Cerebellar cortex (tissue), 1 donor: ENCODE data around the gene ETF1.

Source experiments
- DNase-seq: peaks from one replicate; pipeline ENCODE4 v3.0.0-alpha.2; 2015; ENCODE audit warnings: low spot score

Gene ETF1

DNA sequence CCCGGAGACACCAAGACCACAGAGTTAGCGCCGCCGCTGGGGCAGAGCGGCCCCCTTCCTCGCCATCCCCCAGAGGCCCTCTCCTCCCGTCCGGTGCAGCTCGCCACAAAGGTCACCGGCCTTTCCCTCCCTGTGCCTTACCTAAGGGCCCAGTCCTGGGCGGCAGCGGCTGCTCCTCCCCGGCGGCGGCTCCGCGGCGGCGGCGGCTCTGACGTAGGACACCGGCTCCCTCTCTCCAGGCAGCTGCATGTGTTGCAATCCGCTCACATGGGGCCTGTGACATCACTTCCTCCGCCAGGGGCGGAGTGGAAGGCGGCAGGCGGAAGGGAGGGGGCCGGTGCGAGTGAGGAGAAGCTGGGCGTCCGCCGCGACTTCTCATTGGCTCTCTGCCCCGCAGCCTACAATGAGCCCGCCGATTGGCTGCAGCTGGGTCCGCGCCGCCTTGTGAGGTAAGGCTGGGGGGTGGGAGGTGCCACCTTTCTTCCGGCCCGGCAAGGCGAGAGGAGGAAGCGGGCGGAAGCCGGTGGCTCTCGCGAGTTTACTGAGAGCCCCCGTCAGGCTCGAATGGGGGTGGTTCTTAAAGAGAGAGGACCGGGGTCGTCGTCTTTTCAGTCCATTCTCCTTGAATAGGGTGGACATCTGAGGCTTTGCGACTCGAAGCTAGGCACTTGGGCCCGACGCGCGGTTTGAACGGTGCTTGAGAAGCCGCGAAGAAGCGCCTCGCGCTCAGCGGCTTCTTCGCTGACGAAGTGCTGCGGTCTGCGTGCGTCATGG is at the start of gene ETF1:
ETF1 (minus strand) TSS at position 281 of the 774 bp plus-strand sequence. CDS start 318 bp downstream, outside the sequence.
- DNase-seq = peak; percentile 100

DNA sequence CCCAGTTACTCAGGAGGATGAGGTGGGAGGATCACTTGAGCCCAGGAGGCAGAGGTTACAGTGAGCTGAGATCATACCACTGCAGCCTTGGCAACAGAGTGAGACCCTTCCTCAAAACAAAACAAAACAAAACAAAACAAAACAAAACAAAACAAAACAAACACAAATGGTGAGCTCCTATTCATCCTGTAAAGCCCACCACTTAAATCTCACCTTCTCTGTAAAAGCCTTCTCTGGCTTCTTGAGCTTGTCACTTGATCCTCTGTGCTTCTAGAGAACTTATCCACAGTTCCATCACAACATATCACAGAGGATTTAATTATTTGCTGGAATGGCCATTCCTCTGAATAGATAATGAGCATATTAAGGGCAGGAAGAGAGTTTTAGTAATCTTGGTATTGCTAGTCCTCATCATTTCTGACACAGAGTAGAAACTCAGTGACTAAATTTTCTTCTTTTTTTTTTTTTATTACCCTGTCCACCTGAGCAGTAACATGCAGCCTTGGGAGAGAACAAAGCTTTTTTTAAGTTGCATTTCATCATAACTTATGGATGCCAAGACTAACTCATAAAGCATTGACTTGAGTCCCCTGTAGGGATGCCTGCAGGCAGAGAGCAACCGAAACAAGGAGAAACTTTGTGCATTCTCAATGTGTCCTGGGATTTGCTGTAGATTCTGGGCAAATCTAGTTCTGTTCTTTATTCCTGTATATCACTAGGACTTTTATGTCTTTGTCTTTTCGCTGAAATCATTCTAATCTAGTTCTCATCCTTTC is 45.2 kb upstream of the ETF1 start:
- DNase-seq = no peak

DNA sequence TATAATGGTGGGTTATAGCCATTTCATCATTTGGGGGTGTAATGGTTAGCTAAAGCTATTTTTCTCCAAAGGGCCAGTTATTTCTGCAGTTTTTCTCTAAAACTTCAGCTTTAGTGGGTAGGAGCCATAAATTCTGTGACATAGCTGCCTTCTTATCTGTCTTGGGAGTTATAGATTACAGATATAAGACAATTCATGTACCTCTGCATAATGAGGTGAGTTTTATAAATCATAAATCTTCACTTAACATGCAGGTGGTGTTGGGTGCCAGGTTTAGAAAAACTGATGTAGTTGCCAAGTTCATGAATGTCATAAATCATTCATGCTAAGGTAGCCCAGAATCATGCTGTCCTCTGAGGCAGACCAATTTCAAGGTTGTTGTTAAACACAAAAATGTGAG is 42.1 kb upstream of the ETF1 start:
- no peak for DNase-seq

DNA sequence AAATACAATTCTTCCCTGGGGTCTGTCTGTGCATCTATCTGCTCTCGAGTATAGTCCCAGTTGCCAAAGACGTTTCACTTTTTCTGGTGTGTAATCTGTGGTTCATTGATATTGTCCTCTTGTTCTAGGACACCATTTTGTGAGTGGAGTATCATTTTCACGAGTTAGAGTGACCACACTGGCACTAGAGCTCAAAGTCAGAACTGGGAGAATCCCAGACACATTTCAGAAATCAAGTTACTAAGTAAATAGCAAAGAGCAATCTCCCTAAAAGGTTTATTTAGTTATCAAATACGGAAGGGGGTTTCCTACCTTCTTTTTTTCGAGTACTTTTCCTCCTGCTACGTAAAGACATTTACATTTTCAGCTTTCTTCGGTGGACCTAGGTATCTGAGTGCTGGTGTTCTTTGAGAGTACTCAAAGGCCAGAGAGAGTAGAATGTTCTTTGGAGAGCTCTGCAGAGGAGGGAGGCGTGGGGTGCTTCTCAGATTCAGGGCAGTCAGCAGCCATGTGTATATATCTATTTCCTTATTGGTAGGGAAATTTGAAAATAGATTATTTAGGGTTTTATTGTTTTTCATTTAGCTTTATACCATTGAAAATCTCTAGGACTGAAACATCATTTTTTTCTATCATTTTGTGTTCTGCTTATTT is 41.1 kb upstream of the ETF1 start:
- DNase-seq = no peak

DNA sequence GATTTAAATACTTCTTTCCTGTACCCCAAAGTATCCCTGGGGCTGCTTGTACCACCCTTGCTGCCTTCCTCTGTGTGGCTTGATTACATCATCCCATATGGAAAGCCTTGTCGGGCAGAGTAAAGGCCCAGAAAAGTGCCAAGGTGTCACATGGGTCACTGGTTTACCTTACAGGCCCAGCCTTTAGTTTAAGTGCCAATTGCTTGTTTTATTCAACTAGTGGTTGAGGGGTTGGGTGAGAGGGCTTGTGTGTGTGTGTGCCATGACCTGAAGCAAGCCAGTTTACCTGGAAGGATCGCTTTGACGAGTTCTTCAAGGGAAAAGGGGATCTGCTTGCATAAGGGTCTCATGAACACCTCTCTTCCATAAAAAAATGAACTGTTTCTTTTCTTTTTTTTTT is 39.9 kb upstream of the ETF1 start:
- DNase-seq = no peak

DNA sequence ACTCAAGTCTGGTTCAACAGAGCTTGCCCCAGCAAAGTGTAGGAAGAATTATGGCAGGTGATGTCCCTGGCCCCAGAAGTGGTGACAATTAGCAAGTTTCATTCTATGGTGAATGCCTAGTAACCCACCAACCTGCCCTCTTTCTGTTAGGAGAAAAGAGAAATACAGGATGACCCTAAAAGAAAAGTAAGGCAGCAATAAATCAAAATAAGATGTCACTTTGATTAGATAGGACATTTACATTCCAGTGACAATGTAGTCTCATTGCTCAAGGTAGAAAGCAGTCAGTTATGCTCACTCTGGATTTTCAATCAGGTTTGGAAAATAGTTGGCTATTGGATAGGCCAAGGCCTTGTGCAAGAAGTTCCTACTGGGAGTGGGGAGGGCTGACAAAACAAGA is 37.7 kb upstream of the ETF1 start:
- no peak for DNase-seq

DNA sequence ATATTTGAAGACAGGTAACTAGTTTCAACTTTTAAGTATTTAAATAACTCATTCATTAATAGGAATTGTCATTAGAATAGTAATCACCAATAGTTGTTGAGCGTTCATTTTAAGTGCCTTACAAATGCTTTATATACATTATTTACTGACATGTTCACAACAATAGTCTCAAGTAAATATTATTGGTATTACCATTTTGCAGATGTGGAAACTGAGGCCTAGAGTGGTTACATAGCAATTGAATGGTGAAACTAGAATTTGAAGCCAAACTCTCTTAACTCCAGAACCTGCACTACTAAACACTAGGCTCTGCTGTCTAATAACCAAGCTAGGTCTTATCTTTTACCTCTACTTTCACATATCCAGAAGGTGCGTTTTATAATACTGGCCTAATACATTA is 37.0 kb upstream of the ETF1 start:
- DNase-seq = no peak

DNA sequence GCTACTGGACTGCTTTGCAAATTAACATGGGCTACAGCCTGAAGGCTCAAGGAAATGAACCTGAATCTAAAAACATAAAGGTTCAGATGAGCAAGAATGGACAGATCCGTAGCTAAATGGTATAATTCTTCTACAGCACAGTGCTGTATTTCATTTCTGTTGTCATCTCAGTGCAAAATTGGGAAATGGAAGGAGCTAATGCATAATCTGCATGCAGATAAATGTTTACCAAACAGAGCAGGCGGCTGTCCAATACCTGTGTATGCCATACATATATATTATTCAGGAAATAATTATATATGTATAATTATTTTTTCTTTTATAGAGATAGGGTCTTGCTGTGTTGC is 36.5 kb upstream of the ETF1 start:
- no peak for DNase-seq

DNA sequence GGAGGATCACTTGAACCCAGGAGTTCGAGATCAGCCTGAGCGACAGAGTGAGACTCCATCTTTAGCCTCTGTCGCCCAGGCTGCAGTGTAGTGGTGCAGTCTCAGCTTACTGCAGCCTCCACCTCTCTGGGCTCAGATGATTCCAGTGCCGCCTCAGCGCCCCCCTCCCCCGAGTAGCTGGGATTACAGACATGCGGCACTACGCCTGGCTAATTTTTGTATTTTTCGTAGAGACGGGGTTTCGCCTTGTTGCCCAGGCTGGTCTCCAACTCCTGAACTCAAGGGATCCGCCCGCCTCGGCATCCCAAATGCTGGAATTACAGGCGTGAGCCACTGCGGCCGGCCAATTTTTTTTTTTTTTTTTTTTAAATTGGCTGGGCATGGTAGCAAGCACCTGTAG is 34.4 kb upstream of the ETF1 start:
- no peak for DNase-seq

DNA sequence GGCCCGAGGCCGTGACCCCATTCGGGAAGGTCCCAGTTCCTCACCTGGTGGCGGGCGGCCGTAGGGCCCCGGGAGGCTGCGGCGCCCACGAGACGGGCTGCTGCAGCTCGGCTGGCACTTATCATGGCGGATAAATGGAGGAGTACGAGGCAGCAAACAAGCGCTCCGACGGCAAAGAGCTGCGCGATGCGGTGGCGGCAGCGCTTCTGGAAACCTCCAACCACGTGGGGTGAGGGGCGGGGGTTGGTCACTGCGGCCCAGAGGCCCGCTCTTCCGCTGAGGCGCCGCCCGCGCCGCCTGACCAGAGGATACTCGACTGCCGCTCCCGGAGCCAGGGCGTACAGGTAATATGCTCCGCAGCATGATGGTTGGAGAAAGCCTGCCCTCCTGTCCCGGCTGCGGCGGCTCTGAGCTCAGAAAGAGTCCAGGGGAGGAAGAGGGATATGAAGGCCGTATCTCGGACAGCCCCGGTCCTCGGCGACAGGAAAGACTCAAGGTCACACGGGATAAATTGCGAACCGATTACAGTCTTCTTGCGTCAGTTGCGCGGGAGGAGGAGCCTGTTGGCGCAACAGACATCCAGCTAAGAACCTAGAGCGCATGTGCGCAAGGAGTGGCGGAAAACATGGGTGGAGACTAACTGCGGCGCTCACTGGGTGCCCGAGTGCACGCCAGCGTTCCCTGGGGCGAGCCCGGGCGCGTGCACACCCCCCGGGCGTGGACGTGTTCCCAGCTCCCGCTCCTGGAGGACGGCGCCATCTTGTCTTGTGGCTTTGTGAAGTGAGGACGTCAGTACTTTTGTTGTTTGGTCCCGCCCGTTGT is 32.4 kb upstream of the ETF1 start, which contains the start of gene HSPA9:
HSPA9 (minus strand) TSS at position 208 of the 822 bp plus-strand sequence; CDS start at position 125, 83 bp downstream.
- DNase-seq = peak; percentile 99

DNA sequence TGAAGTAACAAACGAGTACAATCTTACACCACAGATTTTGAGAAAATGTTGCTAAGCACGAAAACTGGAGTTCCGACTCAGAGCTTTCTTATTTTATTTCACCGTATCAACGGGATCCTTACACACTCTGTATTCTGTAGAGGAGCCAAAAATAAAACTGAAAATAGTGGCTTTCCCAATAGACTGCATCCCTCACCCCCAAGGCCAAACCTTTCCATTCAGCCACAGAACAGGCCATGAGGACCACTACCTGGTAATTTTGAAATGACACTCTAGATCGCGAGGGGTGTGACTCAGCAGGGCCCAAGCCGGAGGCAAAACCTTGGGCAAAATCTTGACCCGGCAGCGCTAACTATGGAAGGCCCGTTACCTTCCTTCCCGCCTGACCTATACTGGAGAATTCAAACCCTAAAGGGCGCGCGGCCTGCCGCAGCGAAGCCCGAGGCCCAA is 31.7 kb upstream of the ETF1 start:
- peak; percentile 17 for DNase-seq

DNA sequence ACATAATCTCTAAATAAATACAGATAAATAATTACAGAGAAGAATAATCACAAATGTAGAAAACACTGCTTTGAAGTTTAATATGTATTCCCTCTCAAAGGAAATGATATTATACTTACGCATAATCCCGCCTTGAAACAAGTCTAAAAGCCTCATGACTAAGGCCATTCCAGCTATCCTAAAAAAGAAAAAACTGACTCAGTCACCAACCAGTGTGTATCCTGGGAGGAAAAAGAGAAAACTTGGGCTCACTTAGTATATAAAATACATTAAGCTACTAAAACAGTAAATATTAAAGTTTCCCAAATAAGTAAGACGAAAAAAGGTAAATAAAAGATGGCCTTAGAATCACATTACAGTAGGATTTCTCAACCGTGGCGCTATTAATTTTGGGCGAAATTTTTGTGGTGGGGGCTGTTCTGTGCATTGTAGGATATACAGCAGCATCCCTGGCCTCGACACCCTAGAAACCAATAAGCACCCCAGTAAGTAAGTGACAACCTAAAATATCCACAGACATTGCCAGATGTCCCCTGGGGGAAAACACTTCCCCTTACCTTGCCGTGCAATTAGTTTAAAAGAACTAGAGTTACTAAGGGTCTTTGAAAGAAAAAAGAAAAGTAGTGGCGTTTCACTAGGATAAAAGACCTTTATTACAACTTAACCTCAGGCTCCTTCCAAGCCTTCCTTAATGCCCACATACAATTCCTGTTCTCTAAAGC is 31.1 kb upstream of the ETF1 start:
- no peak for DNase-seq

DNA sequence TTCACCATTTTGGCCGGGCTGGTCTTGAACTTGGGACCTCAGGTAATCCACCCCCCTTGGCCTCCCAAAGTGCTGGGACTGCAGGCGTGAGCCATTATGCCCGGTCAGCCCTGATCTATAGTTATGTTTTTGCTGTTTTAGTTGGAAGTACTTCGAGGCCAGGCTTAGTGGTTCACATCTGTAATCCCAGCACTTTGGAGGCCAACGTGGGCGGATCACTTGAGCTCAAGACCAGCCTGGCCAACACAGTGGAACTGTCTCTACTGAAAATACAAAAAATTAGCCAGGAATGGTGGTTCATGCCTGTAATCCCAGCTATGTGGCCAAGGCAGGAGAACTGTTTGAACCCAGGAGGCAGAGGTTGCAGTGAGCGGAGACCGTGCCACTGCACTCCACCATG is 30.2 kb upstream of the ETF1 start:
- DNase-seq = no peak

DNA sequence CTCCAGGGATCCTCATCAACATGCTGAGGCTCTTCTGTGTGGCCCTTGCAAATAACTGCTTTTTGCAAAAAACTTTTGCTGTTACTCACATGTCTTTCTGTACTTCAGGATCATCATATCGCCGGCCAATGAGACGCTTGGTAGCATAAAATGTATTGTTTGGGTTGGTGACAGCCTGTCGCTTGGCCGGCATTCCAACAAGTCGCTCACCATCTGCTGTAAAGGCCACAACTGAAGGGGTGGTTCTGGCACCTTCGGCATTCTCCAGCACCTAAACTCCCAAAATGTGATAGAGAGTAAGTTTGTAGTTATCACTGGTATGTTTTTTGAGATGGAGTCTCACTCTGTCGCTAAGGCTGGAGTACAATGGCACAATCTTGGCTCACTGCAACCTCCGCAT is 27.8 kb upstream of the ETF1 start:
- no peak for DNase-seq

DNA sequence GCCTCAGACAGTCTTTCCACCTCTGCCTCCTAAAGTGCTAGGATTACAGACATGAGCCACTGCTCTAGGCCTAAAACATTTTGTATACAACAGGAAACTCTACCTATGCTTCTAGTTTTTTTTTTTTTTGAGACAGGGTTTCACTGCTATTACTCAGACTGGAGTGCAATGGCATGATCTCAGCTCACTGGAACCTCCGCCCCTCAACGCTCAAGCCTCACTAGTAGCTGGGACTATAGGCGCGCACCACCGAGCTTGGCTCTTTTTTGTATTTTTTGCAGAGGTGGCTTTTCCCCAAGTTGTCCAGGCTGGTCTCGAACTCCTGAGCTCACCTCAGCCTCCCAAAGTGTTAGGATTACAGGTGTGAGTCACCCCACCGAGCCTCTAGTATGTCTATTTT is 26.7 kb upstream of the ETF1 start:
- no peak for DNase-seq

DNA sequence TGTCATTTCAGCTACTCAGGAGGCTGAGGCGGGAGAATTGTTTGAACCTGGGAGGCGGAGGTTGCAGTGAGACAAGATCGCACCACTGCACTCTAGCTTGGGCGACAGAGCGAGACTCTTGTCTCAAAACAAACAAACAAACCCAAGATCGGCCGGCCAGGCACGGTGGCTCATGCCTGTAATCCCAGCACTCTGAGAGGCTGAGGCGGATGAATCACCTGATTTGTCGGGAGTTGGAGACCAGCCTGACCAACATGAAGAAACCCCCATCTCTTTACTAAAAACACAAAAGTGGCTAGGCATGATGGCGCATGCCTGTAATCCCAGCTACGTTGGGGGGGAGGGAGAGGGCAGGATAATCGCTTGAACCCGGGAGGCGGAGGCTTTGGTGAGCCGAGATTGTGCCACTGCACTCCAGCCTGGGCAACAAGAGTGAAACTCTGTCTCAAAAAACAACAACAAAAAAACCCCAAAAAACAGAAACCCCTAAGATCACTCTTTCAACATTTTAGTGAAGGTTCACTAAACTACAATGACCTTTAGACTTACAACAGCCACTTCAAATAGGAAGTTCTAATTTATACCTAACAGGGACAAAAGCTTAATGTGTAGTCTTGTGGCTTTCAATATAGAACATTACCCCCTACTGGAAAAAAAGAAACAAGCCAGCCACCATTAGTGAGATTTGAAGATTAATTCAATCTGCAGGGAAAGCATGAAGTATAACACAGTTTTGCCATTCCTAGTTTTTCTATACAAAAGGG is 25.2 kb upstream of the ETF1 start:
- no peak for DNase-seq

DNA sequence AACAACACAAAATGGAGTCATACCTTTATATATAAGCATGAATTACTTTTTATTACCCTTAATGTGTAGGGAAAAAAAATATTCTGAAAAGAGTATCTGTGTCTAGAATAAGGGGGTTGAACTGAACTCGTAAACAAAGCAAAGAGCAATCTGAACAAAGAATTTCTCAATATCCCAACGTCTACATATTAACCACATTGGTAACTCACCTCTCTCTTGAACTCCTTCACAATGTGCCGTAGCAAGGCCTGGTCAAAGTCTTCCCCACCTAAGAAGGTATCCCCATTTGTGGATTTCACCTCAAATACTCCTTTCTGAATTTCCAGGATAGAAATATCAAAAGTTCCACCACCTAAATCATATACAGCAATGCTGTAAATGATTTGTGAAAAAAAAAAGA is 23.8 kb upstream of the ETF1 start:
- DNase-seq = no peak

DNA sequence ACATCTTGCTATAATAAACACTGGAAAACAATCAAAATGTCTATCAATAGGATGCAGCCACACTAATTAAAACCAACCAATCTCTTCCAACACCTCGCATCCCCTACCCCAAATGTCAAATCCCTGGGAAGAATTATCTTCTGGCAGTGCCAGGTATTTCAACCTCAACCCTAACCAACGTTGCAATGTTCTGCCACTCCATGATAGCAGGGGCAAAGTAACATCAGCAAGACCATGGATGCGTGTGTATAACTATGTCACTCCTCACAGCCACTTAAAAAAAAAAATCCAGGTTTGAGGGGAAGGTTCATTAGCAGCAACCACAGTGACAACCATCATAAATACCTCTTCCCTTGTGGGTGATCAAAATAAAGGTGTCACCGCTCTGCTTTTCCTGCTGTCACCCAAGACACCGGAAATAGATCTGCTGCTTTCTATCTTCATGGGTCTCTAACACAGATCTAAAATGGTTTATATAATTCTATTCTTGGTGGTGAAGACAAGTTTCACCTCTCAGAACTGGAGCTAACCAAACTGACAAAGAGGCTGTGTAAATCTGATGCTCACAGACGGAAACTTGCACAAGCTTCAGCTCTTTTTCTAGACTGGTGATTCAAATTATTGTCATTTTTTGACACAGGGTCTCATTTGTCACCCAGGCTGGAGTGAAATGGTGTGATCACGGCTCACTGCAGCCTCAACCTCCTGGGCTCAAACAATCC is 22.2 kb upstream of the ETF1 start:
- no peak for DNase-seq

DNA sequence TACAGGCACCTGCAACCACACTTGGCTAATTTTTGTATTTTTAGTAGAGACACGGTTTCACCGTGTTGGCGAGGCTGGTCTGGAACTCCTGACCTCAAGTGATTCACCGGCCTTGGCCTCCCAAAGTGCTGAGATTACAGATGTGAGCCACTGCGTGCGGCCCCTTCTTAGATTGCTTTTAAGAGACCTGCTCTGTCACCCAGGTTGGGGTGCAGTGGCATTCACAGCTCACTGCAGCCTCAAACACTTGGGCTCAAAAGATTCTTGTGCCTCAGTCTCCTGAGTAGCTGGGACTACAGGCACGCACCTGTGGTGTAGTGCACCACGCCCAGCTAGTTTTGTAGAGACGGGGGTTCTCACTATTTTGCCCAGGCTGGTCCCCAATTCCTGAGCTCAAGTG is 21.2 kb upstream of the ETF1 start:
- no peak for DNase-seq
